ENCODE data around the gene ARRB2.
A peak's percentile ranks its signal among the peaks of the same experiment; 100 is the strongest.

Gene ARRB2

GRCh38 chr17:4725646-4726310 lies 15.3 kb downstream of the ARRB2 start:
- no peaks in the 10 kb centered on the region for H3K9me3 Mint-ChIP-seq
- H3K4me3 Mint-ChIP-seq, result no peak overlapping the region
- H3K27me3 Mint-ChIP-seq, result no peaks in the 10 kb centered on the region
- peaks cover 30% of the 10 kb centered on the region for H3K4me1 Mint-ChIP-seq
- DNase-seq (no peak), ATAC-seq (no peak)
- H3K36me3 Mint-ChIP-seq (ENCODE audit: low read depth), result peaks cover 2% of the 10 kb centered on the region
- H3K27ac Mint-ChIP-seq, result peak overlapping the region; percentile 45

- H3K27me3 Mint-ChIP-seq, result no peaks in the 10 kb centered on the region
- peak overlapping the region; percentile 45 for H3K4me3 Mint-ChIP-seq
- H3K27ac Mint-ChIP-seq, result peak overlapping the region; percentile 73
- peak; percentile 29 for DNase-seq
- peaks cover 47% of the 10 kb centered on the region for H3K4me1 Mint-ChIP-seq
- H3K36me3 Mint-ChIP-seq (ENCODE audit: low read depth), result no peaks in the 10 kb centered on the region
- H3K9me3 Mint-ChIP-seq, result no peaks in the 10 kb centered on the region
- peak; percentile 48 for ATAC-seq
Observed at GRCh38 chr17:4728124-4728523, 17.7 kb downstream of the ARRB2 start.

GRCh38 chr17:4733073-4733531 lies 22.7 kb downstream of the ARRB2 start:
- DNase-seq (no peak), ATAC-seq (no peak)
- Mint-ChIP-seq H3K9me3 (no peaks in the 10 kb centered on the region), H3K27me3 (peaks cover under 1% of the 10 kb centered on the region), H3K4me1 (peaks cover 53% of the 10 kb centered on the region), H3K36me3 (ENCODE audit: low read depth) (no peaks in the 10 kb centered on the region), H3K27ac (peak overlapping the region; percentile 17), H3K4me3 (peak overlapping the region; percentile 92)

- Mint-ChIP-seq H3K4me3 (no peak overlapping the region), H3K27ac (no peak overlapping the region), H3K9me3 (no peaks in the 10 kb centered on the region), H3K27me3 (peaks cover 9% of the 10 kb centered on the region), H3K36me3 (ENCODE audit: low read depth) (no peaks in the 10 kb centered on the region), H3K4me1 (peaks cover 53% of the 10 kb centered on the region)
- ATAC-seq (no peak), DNase-seq (no peak)
Observed at GRCh38 chr17:4734857-4735475, 24.5 kb downstream of the ARRB2 start.

- Mint-ChIP-seq H3K36me3 (ENCODE audit: low read depth) (no peaks in the 10 kb centered on the region), H3K4me1 (peaks cover 49% of the 10 kb centered on the region), H3K4me3 (no peak overlapping the region), H3K27me3 (peaks cover 18% of the 10 kb centered on the region), H3K9me3 (no peaks in the 10 kb centered on the region), H3K27ac (peak overlapping the region; percentile 35)
- ATAC-seq (no peak), DNase-seq (no peak)
Observed at GRCh38 chr17:4735876-4736651, 25.6 kb downstream of the ARRB2 start.

GRCh38 chr17:4738136-4739121 lies 28.0 kb downstream of the ARRB2 start:
- Mint-ChIP-seq H3K4me1 (peaks cover 31% of the 10 kb centered on the region), H3K27ac (peak overlapping the region; percentile 71), H3K4me3 (peak overlapping the region; percentile 73), H3K36me3 (ENCODE audit: low read depth) (no peaks in the 10 kb centered on the region), H3K27me3 (peaks cover 18% of the 10 kb centered on the region), H3K9me3 (no peaks in the 10 kb centered on the region)
- ATAC-seq, result no peak
- DNase-seq, result no peak

- Mint-ChIP-seq H3K4me1 (peaks cover 28% of the 10 kb centered on the region), H3K27me3 (peaks cover 18% of the 10 kb centered on the region), H3K4me3 (peak within 1 kb of the TSS; percentile 77), H3K36me3 (ENCODE audit: low read depth) (no peaks in the 10 kb centered on the region), H3K27ac (peak within 1 kb of the TSS; percentile 71), H3K9me3 (no peaks in the 10 kb centered on the region)
- ATAC-seq (peak; percentile 61), DNase-seq (peak; percentile 56)
Observed at GRCh38 chr17:4739122-4740024, 28.9 kb downstream of the ARRB2 start, which contains the start of the genes CXCL16 and ZMYND15. Gene CXCL16 (minus strand): TSS chr17:4739928. CDS start chr17:4739339, 589 bp downstream. Gene ZMYND15 (plus strand): TSS chr17:4739833. CDS start chr17:4740549, 716 bp downstream.

GRCh38 chr17:4740025-4740351 lies 29.6 kb downstream of the ARRB2 start:
- Mint-ChIP-seq H3K4me1 (peaks cover 27% of the 10 kb centered on the region), H3K27me3 (peaks cover 21% of the 10 kb centered on the region), H3K36me3 (ENCODE audit: low read depth) (no peaks in the 10 kb centered on the region), H3K9me3 (no peaks in the 10 kb centered on the region), H3K4me3 (peak overlapping the region; percentile 77), H3K27ac (peak overlapping the region; percentile 43)
- DNase-seq, result no peak
- no peak for ATAC-seq

- H3K9me3 Mint-ChIP-seq, result no peaks in the 10 kb centered on the region
- H3K4me3 Mint-ChIP-seq, result peak overlapping the region; percentile 77
- no peaks in the 10 kb centered on the region for H3K36me3 Mint-ChIP-seq (ENCODE audit: low read depth)
- H3K4me1 Mint-ChIP-seq, result peaks cover 24% of the 10 kb centered on the region
- DNase-seq (no peak), ATAC-seq (no peak)
- no peak overlapping the region for H3K27ac Mint-ChIP-seq
- peaks cover 23% of the 10 kb centered on the region for H3K27me3 Mint-ChIP-seq
Observed at GRCh38 chr17:4740584-4740983, 30.2 kb downstream of the ARRB2 start.

GRCh38 chr17:4741544-4741943 lies 31.1 kb downstream of the ARRB2 start:
- Mint-ChIP-seq H3K27me3 (peaks cover 23% of the 10 kb centered on the region), H3K27ac (no peak overlapping the region), H3K9me3 (no peaks in the 10 kb centered on the region), H3K36me3 (ENCODE audit: low read depth) (no peaks in the 10 kb centered on the region), H3K4me1 (peaks cover 17% of the 10 kb centered on the region), H3K4me3 (no peak overlapping the region)
- no peak for DNase-seq
- ATAC-seq, result no peak

- H3K4me3 Mint-ChIP-seq, result no peak overlapping the region
- H3K27ac Mint-ChIP-seq, result no peak overlapping the region
- H3K4me1 Mint-ChIP-seq, result peaks cover 18% of the 10 kb centered on the region
- H3K9me3 Mint-ChIP-seq, result no peaks in the 10 kb centered on the region
- no peaks in the 10 kb centered on the region for H3K36me3 Mint-ChIP-seq (ENCODE audit: low read depth)
- no peak for DNase-seq
- H3K27me3 Mint-ChIP-seq, result peaks cover 23% of the 10 kb centered on the region
- ATAC-seq, result no peak
Observed at GRCh38 chr17:4742133-4742532, 31.7 kb downstream of the ARRB2 start.

- no peak for ATAC-seq
- H3K36me3 Mint-ChIP-seq (ENCODE audit: low read depth), result no peaks in the 10 kb centered on the region
- H3K27me3 Mint-ChIP-seq, result peaks cover 23% of the 10 kb centered on the region
- H3K4me1 Mint-ChIP-seq, result peaks cover 19% of the 10 kb centered on the region
- DNase-seq, result no peak
- no peak overlapping the region for H3K4me3 Mint-ChIP-seq
- H3K9me3 Mint-ChIP-seq, result no peaks in the 10 kb centered on the region
- no peak overlapping the region for H3K27ac Mint-ChIP-seq
Observed at GRCh38 chr17:4742629-4743028, 32.2 kb downstream of the ARRB2 start.

- no peak overlapping the region for H3K27ac Mint-ChIP-seq
- H3K27me3 Mint-ChIP-seq, result peaks cover 22% of the 10 kb centered on the region
- no peak overlapping the region for H3K4me3 Mint-ChIP-seq
- no peak for DNase-seq
- peaks cover 21% of the 10 kb centered on the region for H3K4me1 Mint-ChIP-seq
- ATAC-seq, result no peak
- no peaks in the 10 kb centered on the region for H3K9me3 Mint-ChIP-seq
- H3K36me3 Mint-ChIP-seq (ENCODE audit: low read depth), result no peaks in the 10 kb centered on the region
Observed at GRCh38 chr17:4743216-4743615, 32.8 kb downstream of the ARRB2 start.
